ENCODE measurements around the gene SLC7A4. TPM values are rescaled to one million over a fixed set of nuclear protein-coding genes. Genes with fewer than 3 reads are reported as not detected.

The SLC7A4 gene, protein sequence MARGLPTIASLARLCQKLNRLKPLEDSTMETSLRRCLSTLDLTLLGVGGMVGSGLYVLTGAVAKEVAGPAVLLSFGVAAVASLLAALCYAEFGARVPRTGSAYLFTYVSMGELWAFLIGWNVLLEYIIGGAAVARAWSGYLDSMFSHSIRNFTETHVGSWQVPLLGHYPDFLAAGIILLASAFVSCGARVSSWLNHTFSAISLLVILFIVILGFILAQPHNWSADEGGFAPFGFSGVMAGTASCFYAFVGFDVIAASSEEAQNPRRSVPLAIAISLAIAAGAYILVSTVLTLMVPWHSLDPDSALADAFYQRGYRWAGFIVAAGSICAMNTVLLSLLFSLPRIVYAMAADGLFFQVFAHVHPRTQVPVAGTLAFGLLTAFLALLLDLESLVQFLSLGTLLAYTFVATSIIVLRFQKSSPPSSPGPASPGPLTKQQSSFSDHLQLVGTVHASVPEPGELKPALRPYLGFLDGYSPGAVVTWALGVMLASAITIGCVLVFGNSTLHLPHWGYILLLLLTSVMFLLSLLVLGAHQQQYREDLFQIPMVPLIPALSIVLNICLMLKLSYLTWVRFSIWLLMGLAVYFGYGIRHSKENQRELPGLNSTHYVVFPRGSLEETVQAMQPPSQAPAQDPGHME
- 1.6 TPM for total RNA-seq

- peaks cover 10 to 31% (median 16%) of the 10 kb centered on the region in 3 donors for H3K4me1 ChIP-seq (ENCODE audit: control insufficient read depth in 3 of 3, insufficient read depth in 3 of 3, low read length in 3 of 3)
- no peaks in the 10 kb centered on the region for H3K9me3 ChIP-seq (ENCODE audit: control insufficient read depth in 3 of 3, low read length in 3 of 3)
- H3K27ac ChIP-seq (ENCODE audit: low read depth, low read length): no peak within 1 kb of the TSS
- H3K36me3 ChIP-seq (ENCODE audit: control insufficient read depth in 3 of 3, insufficient read depth in 3 of 3, low read length in 3 of 3): no peaks in the 10 kb centered on the region
- peak within 1 kb of the TSS in 1 of 3 donors; percentile 25 for H3K9ac ChIP-seq (ENCODE audit: low read depth in 1 of 3, low read length in 3 of 3)
- H3K27me3 ChIP-seq (ENCODE audit: control insufficient read depth in 3 of 3, insufficient read depth in 3 of 3, low read length in 3 of 3): peaks cover 27 to 38% (median 34%) of the 10 kb centered on the region in 3 donors
- peak within 1 kb of the TSS in 2 of 3 donors; percentile 36 to 41 for H3K4me3 ChIP-seq (ENCODE audit: low read length in 3 of 3)
These were observed at the start of gene SLC7A4 for GRCh38 chr22:21032037-21032867. Gene SLC7A4, minus strand, starts transcription at chr22:21032561. Its CDS starts 749 bp downstream, at chr22:21031812.

DNA sequence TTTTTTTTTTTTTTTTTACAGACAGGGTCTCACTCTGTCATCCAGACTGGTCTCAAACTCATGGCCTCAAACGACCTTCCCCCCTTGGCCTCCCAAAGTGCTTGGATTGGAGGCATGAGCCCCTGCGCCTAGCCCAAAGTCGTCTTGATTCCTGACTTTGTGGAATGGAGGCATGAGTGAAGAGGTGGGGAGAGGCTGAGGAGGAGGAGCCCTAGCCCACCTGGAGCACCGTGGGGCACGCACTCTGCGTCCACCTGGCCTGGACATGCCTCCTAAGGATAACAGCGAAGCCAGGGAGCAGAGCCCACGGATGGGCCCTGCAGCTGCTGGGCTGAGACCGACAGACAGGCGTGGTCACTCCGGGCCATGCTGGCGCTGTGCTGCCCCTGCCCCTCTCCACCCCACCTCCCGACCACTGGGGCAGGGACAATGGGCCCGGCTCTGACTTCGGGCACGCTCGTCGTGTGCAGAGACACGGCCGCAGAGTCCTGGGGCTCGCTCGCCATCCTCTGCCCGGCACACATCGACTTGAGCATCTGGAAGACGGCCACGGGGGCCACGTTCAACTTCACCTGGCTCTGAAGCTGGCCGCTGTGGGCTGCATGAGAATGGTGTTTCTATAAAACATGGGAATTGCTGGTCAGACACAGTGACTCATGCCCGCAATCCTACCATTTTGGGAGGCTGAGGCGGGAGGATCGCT, 48.2 kb upstream of the SLC7A4 start:
- Histone ChIP-seq H3K27me3 (ENCODE audit: control insufficient read depth in 3 of 3, insufficient read depth in 3 of 3, low read length in 3 of 3) (peaks cover 0 to 14% (median 1%) of the 10 kb centered on the region in 3 donors), H3K36me3 (ENCODE audit: control insufficient read depth in 3 of 3, insufficient read depth in 3 of 3, low read length in 3 of 3) (no peaks in the 10 kb centered on the region), H3K9me3 (ENCODE audit: control insufficient read depth in 3 of 3, low read length in 3 of 3) (no peaks in the 10 kb centered on the region)

GRCh38 chr22:21079493-21079892, 47.1 kb upstream of the SLC7A4 start:
- no peaks in the 10 kb centered on the region for H3K36me3 ChIP-seq (ENCODE audit: control insufficient read depth in 3 of 3, insufficient read depth in 3 of 3, low read length in 3 of 3)
- H3K27ac ChIP-seq (ENCODE audit: low read depth, low read length): no peak overlapping the region
- H3K9ac ChIP-seq (ENCODE audit: low read depth in 1 of 3, low read length in 3 of 3): no peak overlapping the region

More for the DNA sequence above, 48.2 kb upstream of the SLC7A4 start:
- Histone ChIP-seq H3K4me1 (ENCODE audit: control insufficient read depth in 3 of 3, insufficient read depth in 3 of 3, low read length in 3 of 3) (no peaks in the 10 kb centered on the region), H3K27ac (ENCODE audit: low read depth, low read length) (no peak overlapping the region), H3K9ac (ENCODE audit: low read depth in 1 of 3, low read length in 3 of 3) (no peak overlapping the region), H3K4me3 (ENCODE audit: low read length in 3 of 3) (no peak overlapping the region)

GRCh38 chr22:21078916-21079315, 46.6 kb upstream of the SLC7A4 start:
- no peaks in the 10 kb centered on the region for H3K9me3 ChIP-seq (ENCODE audit: control insufficient read depth in 3 of 3, low read length in 3 of 3)
- H3K27me3 ChIP-seq (ENCODE audit: control insufficient read depth in 3 of 3, insufficient read depth in 3 of 3, low read length in 3 of 3): peaks cover 0 to 14% (median 3%) of the 10 kb centered on the region in 3 donors
- H3K9ac ChIP-seq (ENCODE audit: low read depth in 1 of 3, low read length in 3 of 3): no peak overlapping the region
- no peaks in the 10 kb centered on the region for H3K4me1 ChIP-seq (ENCODE audit: control insufficient read depth in 3 of 3, insufficient read depth in 3 of 3, low read length in 3 of 3)
- no peak overlapping the region for H3K4me3 ChIP-seq (ENCODE audit: low read length in 3 of 3)
- no peaks in the 10 kb centered on the region for H3K36me3 ChIP-seq (ENCODE audit: control insufficient read depth in 3 of 3, insufficient read depth in 3 of 3, low read length in 3 of 3)
- H3K27ac ChIP-seq (ENCODE audit: low read depth, low read length): no peak overlapping the region

More at GRCh38 chr22:21079493-21079892, 47.1 kb upstream of the SLC7A4 start:
- Histone ChIP-seq H3K9me3 (ENCODE audit: control insufficient read depth in 3 of 3, low read length in 3 of 3) (no peaks in the 10 kb centered on the region), H3K4me3 (ENCODE audit: low read length in 3 of 3) (no peak overlapping the region), H3K27me3 (ENCODE audit: control insufficient read depth in 3 of 3, insufficient read depth in 3 of 3, low read length in 3 of 3) (peaks cover 0 to 14% (median 3%) of the 10 kb centered on the region in 3 donors), H3K4me1 (ENCODE audit: control insufficient read depth in 3 of 3, insufficient read depth in 3 of 3, low read length in 3 of 3) (no peaks in the 10 kb centered on the region)

DNA sequence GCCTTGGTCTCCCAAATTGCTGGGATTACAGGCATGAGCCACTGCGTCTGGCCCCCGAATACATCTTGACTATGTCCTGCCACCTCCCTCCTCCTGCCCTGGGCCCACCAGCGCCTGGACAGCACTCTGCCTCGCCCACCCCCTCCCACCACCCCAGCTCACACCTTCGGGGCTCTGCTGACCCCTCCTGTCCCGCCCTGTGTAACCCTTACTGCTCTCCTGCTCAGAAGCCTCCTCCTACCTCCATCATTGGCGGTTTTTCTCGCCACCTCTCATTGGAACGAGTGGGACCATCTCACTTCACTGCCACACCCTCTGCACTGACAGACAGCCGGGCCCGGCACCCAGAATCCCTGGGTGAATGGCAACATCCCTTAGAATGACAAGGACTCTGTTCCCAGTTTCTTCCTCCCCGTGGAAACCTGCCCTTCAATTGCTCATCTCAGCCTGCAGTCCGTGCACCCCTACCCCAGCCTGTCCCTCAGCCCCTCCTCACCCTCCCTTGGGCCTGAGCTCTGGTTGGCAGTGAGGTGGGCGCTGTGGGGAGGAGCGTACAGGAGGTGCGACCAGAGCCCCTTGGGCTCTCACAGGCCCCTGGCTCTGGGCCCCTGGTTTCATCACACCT, 45.6 kb upstream of the SLC7A4 start:
- H3K9me3 ChIP-seq (ENCODE audit: control insufficient read depth in 3 of 3, low read length in 3 of 3): no peaks in the 10 kb centered on the region
- H3K4me1 ChIP-seq (ENCODE audit: control insufficient read depth in 3 of 3, insufficient read depth in 3 of 3, low read length in 3 of 3): no peaks in the 10 kb centered on the region
- H3K9ac ChIP-seq (ENCODE audit: low read depth in 1 of 3, low read length in 3 of 3): no peak overlapping the region
- H3K27me3 ChIP-seq (ENCODE audit: control insufficient read depth in 3 of 3, insufficient read depth in 3 of 3, low read length in 3 of 3): peaks cover 0 to 18% (median 3%) of the 10 kb centered on the region in 3 donors
- no peak overlapping the region for H3K4me3 ChIP-seq (ENCODE audit: low read length in 3 of 3)
- H3K36me3 ChIP-seq (ENCODE audit: control insufficient read depth in 3 of 3, insufficient read depth in 3 of 3, low read length in 3 of 3): no peaks in the 10 kb centered on the region
- H3K27ac ChIP-seq (ENCODE audit: low read depth, low read length): no peak overlapping the region

DNA sequence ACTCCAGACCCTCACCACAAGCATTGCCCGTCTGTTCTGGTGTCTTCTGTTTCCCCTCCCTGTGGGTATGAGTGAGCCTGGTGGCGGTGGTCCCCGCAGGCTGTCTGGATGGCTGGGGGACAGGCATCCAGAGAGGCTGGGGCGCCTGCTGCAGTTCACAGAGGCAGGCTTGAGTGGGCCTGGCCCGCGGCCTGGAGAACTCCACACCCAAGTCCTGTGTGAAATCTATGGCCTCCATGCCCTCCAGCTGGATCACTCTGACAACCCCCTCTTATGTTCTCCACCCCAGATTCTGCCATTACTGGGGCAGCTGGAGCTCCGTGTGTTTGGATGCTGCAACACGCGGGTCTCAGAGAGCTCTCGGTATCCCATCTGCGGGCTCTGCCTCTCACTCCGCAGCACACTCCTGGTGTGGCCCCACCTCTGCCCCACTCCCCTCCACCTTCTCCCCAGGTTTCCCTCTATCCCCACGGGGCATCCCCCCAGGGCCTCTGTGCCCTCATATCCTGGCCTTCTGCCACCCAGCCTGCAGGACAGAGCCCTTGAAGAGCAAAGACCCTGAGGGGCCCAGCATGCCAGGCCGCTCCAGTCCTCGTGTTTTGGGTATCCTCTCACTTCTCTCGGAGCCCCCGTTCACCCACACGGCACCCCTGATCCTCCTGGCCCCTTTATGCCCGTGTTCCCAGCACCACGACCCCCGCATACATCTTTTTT, 44.7 kb upstream of the SLC7A4 start:
- Histone ChIP-seq H3K9me3 (ENCODE audit: control insufficient read depth in 3 of 3, low read length in 3 of 3) (no peaks in the 10 kb centered on the region), H3K27me3 (ENCODE audit: control insufficient read depth in 3 of 3, insufficient read depth in 3 of 3, low read length in 3 of 3) (peaks cover 0 to 21% (median 3%) of the 10 kb centered on the region in 3 donors), H3K4me1 (ENCODE audit: control insufficient read depth in 3 of 3, insufficient read depth in 3 of 3, low read length in 3 of 3) (no peaks in the 10 kb centered on the region), H3K27ac (ENCODE audit: low read depth, low read length) (no peak overlapping the region), H3K4me3 (ENCODE audit: low read length in 3 of 3) (no peak overlapping the region), H3K36me3 (ENCODE audit: control insufficient read depth in 3 of 3, insufficient read depth in 3 of 3, low read length in 3 of 3) (no peaks in the 10 kb centered on the region), H3K9ac (ENCODE audit: low read depth in 1 of 3, low read length in 3 of 3) (peak overlapping the region in 1 of 3 donors; percentile 16)

GRCh38 chr22:21075516-21076138, 43.3 kb upstream of the SLC7A4 start:
- Histone ChIP-seq H3K27me3 (ENCODE audit: control insufficient read depth in 3 of 3, insufficient read depth in 3 of 3, low read length in 3 of 3) (peaks cover 0 to 24% (median 3%) of the 10 kb centered on the region in 3 donors), H3K27ac (ENCODE audit: low read depth, low read length) (no peak overlapping the region), H3K9me3 (ENCODE audit: control insufficient read depth in 3 of 3, low read length in 3 of 3) (no peaks in the 10 kb centered on the region), H3K4me3 (ENCODE audit: low read length in 3 of 3) (no peak overlapping the region), H3K9ac (ENCODE audit: low read depth in 1 of 3, low read length in 3 of 3) (no peak overlapping the region), H3K4me1 (ENCODE audit: control insufficient read depth in 3 of 3, insufficient read depth in 3 of 3, low read length in 3 of 3) (no peaks in the 10 kb centered on the region), H3K36me3 (ENCODE audit: control insufficient read depth in 3 of 3, insufficient read depth in 3 of 3, low read length in 3 of 3) (no peaks in the 10 kb centered on the region)

DNA sequence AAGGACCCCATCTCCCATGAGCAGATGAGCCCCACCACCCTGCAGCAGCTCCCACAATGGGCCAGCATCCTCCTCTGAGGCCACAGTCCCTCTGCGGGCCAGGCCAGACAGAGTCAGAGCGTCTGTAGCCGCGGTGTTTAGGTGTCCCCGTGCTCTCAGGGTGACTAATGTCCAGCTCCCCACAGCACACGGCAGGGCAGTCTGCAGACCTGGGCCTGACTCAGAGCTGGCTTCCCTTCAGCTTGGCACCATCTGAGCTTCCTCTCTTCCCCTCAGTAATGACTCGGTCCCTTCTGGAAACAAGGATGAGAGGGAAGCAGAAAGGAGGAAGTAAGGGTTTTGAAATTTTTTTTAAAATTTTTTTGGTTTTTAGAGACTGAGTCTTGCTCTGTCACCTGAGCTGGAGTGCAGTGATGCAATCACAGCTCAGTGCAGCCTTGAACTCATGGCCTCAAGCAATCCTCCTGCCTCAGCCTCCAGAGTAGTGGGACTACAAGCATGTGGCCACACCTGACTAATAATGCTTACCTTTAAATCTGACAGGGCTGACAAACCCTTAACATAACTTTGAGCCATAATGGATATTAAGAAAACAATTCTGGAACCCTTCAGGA, 41.8 kb upstream of the SLC7A4 start:
- H3K4me3 ChIP-seq (ENCODE audit: low read length in 3 of 3): no peak overlapping the region
- peaks cover 0 to 24% (median 3%) of the 10 kb centered on the region in 3 donors for H3K27me3 ChIP-seq (ENCODE audit: control insufficient read depth in 3 of 3, insufficient read depth in 3 of 3, low read length in 3 of 3)
- H3K9me3 ChIP-seq (ENCODE audit: control insufficient read depth in 3 of 3, low read length in 3 of 3): no peaks in the 10 kb centered on the region
- no peaks in the 10 kb centered on the region for H3K4me1 ChIP-seq (ENCODE audit: control insufficient read depth in 3 of 3, insufficient read depth in 3 of 3, low read length in 3 of 3)
- H3K36me3 ChIP-seq (ENCODE audit: control insufficient read depth in 3 of 3, insufficient read depth in 3 of 3, low read length in 3 of 3): no peaks in the 10 kb centered on the region
- no peak overlapping the region for H3K9ac ChIP-seq (ENCODE audit: low read depth in 1 of 3, low read length in 3 of 3)
- no peak overlapping the region for H3K27ac ChIP-seq (ENCODE audit: low read depth, low read length)

Measured in skeletal muscle tissue (tissue), 4 donors.